GM13977 (cell line): ENCODE results near the gene KRT75.

Experiments
- DNase-seq: peaks from one replicate; pipeline ENCODE4 v3.0.0; 2012; ENCODE audit warnings: low spot score
- in situ Hi-C: fragments of 300-500 bp; cut with MboI; formaldehyde crosslinking; loops from one replicate; pipeline ENCODE4 v1.12.0; 2022; ENCODE audit warnings: low sequenced_read_pairs, low pct_unique_long_range_greater_than_20kb, mixed read lengths, inconsistent platforms; ENCODE audit not compliant: unreplicated experiment
- TF ChIP-seq, protein P1 (sequence below): IDR thresholded peaks from 2 replicates; pipeline ENCODE4 v1.5.1; 2012; ENCODE audit warnings: mild to moderate bottlenecking, control low read depth; ENCODE audit not compliant: insufficient read depth; ENCODE audit errors: extremely low read depth, missing control alignments

Gene KRT75

GRCh38 chr12:52440821-52441319, 6.7 kb upstream of the KRT75 start:
- TF ChIP-seq, protein P1, sequence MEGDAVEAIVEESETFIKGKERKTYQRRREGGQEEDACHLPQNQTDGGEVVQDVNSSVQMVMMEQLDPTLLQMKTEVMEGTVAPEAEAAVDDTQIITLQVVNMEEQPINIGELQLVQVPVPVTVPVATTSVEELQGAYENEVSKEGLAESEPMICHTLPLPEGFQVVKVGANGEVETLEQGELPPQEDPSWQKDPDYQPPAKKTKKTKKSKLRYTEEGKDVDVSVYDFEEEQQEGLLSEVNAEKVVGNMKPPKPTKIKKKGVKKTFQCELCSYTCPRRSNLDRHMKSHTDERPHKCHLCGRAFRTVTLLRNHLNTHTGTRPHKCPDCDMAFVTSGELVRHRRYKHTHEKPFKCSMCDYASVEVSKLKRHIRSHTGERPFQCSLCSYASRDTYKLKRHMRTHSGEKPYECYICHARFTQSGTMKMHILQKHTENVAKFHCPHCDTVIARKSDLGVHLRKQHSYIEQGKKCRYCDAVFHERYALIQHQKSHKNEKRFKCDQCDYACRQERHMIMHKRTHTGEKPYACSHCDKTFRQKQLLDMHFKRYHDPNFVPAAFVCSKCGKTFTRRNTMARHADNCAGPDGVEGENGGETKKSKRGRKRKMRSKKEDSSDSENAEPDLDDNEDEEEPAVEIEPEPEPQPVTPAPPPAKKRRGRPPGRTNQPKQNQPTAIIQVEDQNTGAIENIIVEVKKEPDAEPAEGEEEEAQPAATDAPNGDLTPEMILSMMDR: no peak
- in situ Hi-C loops: no loop called here
- no peak for DNase-seq

DNA sequence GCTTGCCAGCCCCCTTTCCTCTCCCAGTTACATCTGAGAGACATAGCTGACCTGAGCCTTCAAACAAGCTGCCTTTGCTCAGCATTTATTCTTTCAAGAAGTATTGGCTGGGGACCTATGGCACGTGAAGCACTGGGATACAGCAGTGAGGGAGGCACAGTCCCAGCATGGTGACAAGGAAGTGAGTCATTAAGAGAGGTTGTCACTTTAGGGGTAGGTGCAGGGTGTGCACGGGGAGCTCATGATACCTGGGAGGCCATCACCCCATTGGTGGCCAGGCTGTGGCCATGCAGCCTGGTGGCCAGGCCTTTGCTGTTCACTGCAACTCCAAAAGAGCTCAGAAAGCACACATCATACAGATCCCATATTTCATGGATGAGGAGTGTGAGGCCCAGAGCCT, 5.7 kb upstream of the KRT75 start:
- TF ChIP-seq, protein P1: no peak
- DNase-seq: no peak
- in situ Hi-C loops: no loop called here

GRCh38 chr12:52439420-52439819, 5.2 kb upstream of the KRT75 start:
- no peak for DNase-seq
- TF ChIP-seq, protein P1: no peak
- in situ Hi-C loops: no loop called here

- TF ChIP-seq, protein P1: no peak
- in situ Hi-C loops: no loop called here
- DNase-seq: no peak
Measured at GRCh38 chr12:52438305-52439301, 4.4 kb upstream of the KRT75 start.

DNA sequence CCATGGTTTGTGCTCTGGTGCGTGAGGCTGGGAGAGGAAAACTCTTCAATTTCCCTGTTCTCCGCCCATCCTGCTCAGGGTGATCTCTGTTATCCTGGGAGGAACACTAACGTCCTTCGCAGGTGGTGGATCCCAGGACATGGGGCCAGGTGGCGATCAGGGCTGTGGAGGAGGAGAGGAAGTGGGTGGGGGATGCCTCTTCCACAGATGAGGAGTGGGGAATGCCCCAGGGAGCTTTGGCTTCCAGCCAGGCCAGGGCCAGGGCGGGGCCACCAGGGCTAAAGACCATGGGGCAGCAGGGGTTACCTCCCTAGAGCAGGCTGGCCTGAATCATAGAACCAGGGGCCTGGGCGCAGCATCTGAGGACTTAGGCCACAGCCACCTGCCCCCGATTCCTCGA, 3.3 kb upstream of the KRT75 start:
- TF ChIP-seq, protein P1: no peak
- DNase-seq: no peak
- in situ Hi-C loops: no loop called here

- no peak for DNase-seq
- TF ChIP-seq, protein P1: no peak
- in situ Hi-C loops: no loop called here
Measured at GRCh38 chr12:52436828-52437474, 2.8 kb upstream of the KRT75 start.
